Measurements from ENCODE around the gene KIF22.

Gene KIF22

DNA sequence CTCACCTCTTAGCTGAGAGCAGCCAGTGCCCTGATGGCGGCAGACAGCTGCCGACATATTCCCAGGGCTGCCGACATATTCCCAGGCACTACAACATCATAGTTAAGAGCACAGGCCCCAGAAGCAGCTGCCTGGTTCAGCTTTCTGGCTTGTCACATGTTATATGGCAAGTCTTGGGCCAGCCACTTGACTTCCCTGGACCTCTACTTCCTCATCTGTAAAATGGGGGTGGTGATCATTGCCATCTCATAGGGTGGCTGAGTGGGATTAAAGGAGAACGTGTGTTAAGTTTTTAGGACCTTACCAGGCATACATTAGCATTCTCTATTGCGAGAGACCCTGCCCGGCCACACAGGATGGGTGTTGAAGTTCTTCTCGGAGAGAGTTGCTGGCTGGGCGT, 53.4 kb downstream of the KIF22 start:
- no peak for DNase-seq

DNA sequence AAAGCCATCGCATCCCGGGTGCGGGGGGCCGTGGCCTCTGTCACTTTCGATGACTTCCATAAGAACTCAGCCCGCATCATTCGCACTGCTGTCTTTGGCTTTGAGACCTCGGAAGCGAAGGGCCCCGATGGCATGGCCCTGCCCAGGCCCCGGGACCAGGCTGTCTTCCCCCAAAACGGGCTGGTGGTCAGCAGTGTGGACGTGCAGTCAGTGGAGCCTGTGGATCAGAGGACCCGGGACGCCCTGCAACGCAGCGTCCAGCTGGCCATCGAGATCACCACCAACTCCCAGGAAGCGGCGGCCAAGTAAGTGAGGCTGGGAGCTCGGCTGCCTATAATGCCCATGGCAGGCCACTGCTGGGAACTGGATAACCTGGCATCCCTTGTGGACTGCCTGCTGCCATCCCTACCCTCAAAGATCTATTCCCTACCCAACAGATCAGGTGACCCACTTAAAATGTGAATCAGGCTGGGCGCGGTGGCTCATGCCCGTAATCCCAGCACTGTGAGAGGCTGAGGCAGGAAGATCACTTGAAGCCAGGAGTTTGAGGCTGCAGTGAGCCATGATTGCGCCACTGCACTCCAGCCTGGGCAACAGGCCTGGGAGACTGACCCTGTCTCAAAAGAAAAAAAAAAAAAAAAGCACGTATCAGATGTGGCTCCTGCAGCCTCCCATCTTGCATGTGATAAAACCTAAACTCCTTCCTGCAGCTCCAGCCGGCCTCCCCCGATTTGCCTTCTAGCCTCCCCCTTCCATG, 54.2 kb downstream of the KIF22 start:
- no peak for DNase-seq

DNA sequence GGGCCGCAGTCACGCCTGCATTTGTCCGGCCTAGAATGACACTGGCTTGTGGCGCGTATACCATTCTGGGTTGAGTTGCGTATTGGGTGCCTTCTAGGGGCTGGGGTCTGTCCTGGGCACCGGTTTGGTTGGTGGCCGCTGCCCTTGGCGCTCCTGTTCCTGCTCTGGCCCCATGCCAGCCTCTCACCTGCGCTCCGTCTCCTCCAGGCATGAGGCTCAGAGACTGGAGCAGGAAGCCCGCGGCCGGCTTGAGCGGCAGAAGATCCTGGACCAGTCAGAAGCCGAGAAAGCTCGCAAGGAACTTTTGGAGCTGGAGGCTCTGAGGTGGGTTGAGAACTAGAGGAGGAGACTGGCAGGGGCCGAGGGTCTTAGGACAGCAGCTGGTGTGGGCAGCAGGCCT, 55.1 kb downstream of the KIF22 start:
- no peak for DNase-seq

DNA sequence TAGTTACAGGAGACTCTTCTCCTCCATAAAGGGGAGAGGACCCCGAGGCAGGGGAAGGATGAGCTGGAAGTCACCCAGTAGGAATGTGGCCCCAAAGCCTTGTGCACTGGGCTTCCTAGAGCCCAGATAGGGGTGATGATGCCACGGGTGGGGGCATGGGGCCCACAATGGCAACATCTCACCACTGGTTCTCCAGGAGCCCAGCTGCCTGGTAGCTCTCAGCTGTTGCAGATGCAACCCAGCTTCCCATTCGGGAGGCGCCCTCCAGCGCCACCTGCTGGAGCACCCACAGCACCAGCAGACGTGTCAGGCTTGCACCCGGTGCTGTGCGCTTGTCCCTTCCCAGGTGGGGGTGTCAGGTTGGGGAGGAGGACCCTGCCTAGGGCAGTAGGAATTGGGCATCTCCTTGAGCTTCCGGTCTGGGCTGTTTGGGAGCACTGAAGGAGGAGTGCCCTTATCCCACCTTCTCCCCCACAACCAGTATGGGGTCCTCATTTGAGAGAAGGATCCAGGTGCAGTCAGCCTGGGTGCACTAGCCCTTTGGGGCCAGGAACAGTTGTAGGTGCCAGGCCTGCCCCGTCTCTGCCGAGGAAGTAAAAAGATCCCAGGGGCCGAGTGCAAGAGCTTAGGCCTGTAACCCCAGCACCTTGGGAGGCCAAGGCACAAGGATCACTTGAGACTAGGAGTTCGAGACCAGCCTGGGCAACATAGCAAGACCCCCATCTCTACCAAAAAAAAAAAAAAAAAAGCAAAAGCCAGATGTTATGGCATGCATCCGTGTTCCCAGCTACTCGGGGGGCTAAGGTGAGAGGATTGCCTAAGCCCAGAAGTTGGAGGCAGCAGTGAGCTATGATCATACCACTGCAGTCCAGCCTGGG, 58.1 kb downstream of the KIF22 start:
- peak; percentile 57 for DNase-seq

DNA sequence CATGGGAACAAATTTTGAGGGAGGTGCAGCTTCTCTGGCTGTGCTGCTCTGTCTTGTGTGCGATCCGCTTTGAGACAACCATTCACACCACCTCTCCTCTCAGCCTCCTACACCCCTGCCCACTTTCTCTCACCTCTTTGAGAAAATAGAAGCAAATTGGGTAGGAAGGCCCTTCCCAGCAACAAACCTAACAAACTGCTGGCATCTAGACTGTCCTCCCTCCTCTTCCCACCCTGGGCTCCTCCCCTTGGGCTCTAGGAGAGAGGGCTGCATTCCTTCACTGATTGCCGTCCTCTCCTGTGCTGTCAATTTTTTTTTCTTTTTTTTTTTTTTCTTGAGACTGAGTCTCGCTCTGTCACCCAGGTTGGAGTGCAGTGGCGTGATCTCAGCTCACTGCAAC, 59.0 kb downstream of the KIF22 start:
- DNase-seq = no peak

DNA sequence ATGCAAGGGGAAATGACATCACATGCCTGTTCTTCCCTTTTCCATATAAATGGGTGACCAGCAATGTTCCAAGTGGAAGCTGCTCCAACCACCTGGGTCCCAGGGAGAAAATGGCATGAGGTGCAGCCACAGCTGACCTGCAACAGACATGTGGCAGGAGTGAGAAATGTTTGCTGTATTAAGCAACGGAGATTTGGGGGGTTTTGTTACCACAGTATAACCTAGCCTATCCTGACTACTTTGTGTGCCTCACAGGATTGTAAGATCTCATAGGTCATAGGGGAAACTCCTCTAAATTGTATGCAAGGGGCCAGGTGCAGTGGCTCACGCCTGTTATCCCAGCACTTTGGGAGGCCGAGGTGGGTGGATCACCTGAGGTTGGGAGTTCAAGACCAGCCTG, 60.4 kb downstream of the KIF22 start:
- DNase-seq = no peak

DNA sequence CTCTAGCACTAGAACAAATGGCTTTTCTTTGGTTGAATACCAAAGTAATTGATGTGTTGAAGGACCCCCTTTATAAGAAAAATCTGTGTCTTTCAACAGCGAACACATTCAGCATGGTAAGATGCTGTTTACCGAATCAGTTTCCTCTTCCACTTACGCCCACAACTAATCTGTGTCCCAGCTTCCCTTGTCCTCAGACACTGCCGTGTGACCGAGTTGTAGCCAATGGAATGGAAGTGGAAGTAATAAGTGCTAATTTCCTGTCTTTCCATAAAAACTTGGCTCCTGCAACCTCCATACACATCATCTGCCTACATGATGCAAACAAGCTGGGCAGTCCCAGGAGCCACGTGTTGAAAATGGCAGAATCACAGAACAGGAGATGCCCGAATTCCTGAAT, 62.1 kb downstream of the KIF22 start:
- DNase-seq = peak; percentile 1

DNA sequence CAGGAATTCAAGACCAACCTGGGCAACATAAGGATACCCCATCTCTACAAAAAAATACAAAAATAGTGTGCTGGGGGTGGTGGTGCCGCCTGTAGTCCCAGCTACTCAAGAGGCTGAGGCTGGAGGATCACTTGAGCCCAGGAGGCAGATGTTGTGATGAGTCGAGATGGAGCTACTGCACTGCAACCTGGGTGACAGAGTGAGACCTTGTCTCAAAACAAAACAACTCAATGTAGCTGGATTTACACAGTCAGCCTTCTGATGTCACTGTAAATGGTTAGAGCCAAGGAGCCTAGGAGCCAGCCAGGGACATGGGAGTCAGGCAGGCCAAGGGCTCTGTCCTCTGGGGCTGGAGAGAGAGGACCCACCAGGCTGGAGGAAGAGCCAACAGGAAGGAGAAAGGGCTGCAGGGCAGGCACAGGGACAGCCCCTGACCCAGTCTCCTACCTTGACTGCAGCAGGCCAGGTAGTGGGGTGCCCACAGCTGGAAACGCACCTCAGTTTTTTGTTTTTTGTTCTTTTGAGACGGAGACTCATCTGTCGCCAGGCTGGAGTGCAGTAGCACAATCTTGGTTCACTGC, 64.1 kb downstream of the KIF22 start:
- no peak for DNase-seq

Measured in NCI-H774 (cell line).